ENCODE data around the gene SLC8B1.

SLC8B1 gene

GRCh38 chr12:113292091-113292490 lies 42.8 kb downstream of the SLC8B1 start:
- DNase-seq, result no peak

GRCh38 chr12:113291586-113291985 lies 43.3 kb downstream of the SLC8B1 start:
- DNase-seq, result no peak

GRCh38 chr12:113290506-113290905 lies 44.4 kb downstream of the SLC8B1 start:
- DNase-seq, result no peak

- DNase-seq, result no peak
These were observed 45.5 kb downstream of the SLC8B1 start for GRCh38 chr12:113289361-113289760.

GRCh38 chr12:113287899-113288282 lies 47.0 kb downstream of the SLC8B1 start:
- no peak for DNase-seq

- no peak for DNase-seq
These were observed 47.6 kb downstream of the SLC8B1 start for GRCh38 chr12:113287146-113287898.

- DNase-seq, result no peak
These were observed 48.2 kb downstream of the SLC8B1 start for GRCh38 chr12:113286712-113287111.

- DNase-seq, result no peak
These were observed 49.0 kb downstream of the SLC8B1 start for GRCh38 chr12:113285679-113286610.

- DNase-seq, result no peak
These were observed 50.2 kb downstream of the SLC8B1 start for GRCh38 chr12:113284751-113285150.

- DNase-seq, result no peak
These were observed 56.3 kb downstream of the SLC8B1 start for GRCh38 chr12:113278633-113279032.

GRCh38 chr12:113278141-113278540 lies 56.8 kb downstream of the SLC8B1 start:
- DNase-seq, result no peak

GRCh38 chr12:113277511-113277910 lies 57.4 kb downstream of the SLC8B1 start:
- no peak for DNase-seq

- DNase-seq, result no peak
These were observed 57.9 kb downstream of the SLC8B1 start for GRCh38 chr12:113276946-113277500.

GRCh38 chr12:113276306-113276705 lies 58.6 kb downstream of the SLC8B1 start:
- DNase-seq, result no peak

GRCh38 chr12:113274848-113275247 lies 60.1 kb downstream of the SLC8B1 start:
- no peak for DNase-seq

- DNase-seq, result no peak
These were observed 61.7 kb downstream of the SLC8B1 start for GRCh38 chr12:113273053-113273725.

- DNase-seq, result no peak
These were observed 62.9 kb downstream of the SLC8B1 start for GRCh38 chr12:113271853-113272561.

- DNase-seq, result no peak
These were observed 63.5 kb downstream of the SLC8B1 start for GRCh38 chr12:113271466-113271852.

GRCh38 chr12:113270709-113271009 lies 64.2 kb downstream of the SLC8B1 start:
- no peak for DNase-seq

GRCh38 chr12:113269257-113269943 lies 65.5 kb downstream of the SLC8B1 start:
- DNase-seq, result no peak

GRCh38 chr12:113268621-113269020 lies 66.3 kb downstream of the SLC8B1 start:
- DNase-seq, result no peak

GRCh38 chr12:113268136-113268535 lies 66.8 kb downstream of the SLC8B1 start:
- no peak for DNase-seq

All from DMS 273 treated with DMSO at 0.1 percent for 48 hours (cell line).